Glutamatergic neuron (in vitro differentiated cells): ENCODE data around the gene SIRPA. TPM values are rescaled to one million over a fixed set of nuclear protein-coding genes. Genes with fewer than 3 reads are reported as not detected.

ENCODE experiments used
- DNase-seq: peaks from one replicate; pipeline ENCODE4 v3.0.0; 2022
- H3K27ac Mint-ChIP-seq: one replicate; pipeline ENCODE4 v1.8.0; 2020; ENCODE audit warnings: mild to moderate bottlenecking, mixed read lengths, inconsistent platforms; ENCODE audit not compliant: unreplicated experiment
- H3K27me3 Mint-ChIP-seq: one replicate; pipeline ENCODE4 v1.8.0; 2020; ENCODE audit warnings: mild to moderate bottlenecking, moderate library complexity, mixed read lengths, inconsistent platforms; ENCODE audit not compliant: unreplicated experiment
- H3K36me3 Mint-ChIP-seq: one replicate; pipeline ENCODE4 v1.8.0; 2020; ENCODE audit warnings: mild to moderate bottlenecking, mixed read lengths, inconsistent platforms; ENCODE audit not compliant: unreplicated experiment
- H3K4me1 Mint-ChIP-seq: one replicate; pipeline ENCODE4 v1.8.0; 2020; ENCODE audit warnings: mild to moderate bottlenecking, low read depth, mixed read lengths, inconsistent platforms; ENCODE audit not compliant: unreplicated experiment
- H3K4me3 Mint-ChIP-seq: one replicate; pipeline ENCODE4 v1.8.0; 2020; ENCODE audit warnings: mild to moderate bottlenecking, mixed read lengths, inconsistent platforms; ENCODE audit not compliant: unreplicated experiment
- H3K9me3 Mint-ChIP-seq: one replicate; pipeline ENCODE4 v1.8.0; 2020; ENCODE audit warnings: mild to moderate bottlenecking, moderate library complexity, mixed read lengths, inconsistent platforms; ENCODE audit not compliant: unreplicated experiment
- CTCF ChIP-seq: fragments of 200-600 bp; sonication (generic); IDR thresholded peaks from one replicate; pipeline ENCODE4 v1.5.0; 2021; ENCODE audit not compliant: partially characterized antibody, unreplicated experiment
- total RNA-seq: library from RNA; stranded (reverse); fragmentation: NEBNext Ultra II Directional; extraction: Animal tissue kit (Norgen Biotek cat#: 25700); gene quantifications from one replicate; pipeline ENCODE4 v1.2.1, GENCODE V29; 2021; ENCODE audit not compliant: unreplicated experiment

Gene SIRPA
- total RNA-seq, 1 donor from 2014 or later, result 0.34 TPM

- no peak for DNase-seq
- no peak for TF ChIP-seq CTCF
- H3K27me3 Mint-ChIP-seq, result peaks cover 2% of the 10 kb centered on the region
- H3K4me1 Mint-ChIP-seq, result peaks cover 9% of the 10 kb centered on the region
- no peak overlapping the region for H3K4me3 Mint-ChIP-seq
- peaks cover 2% of the 10 kb centered on the region for H3K9me3 Mint-ChIP-seq
- H3K36me3 Mint-ChIP-seq, result no peaks in the 10 kb centered on the region
- no peak overlapping the region for H3K27ac Mint-ChIP-seq
Observed at GRCh38 chr20:1855690-1856089, 39.5 kb upstream of the SIRPA start.

GRCh38 chr20:1856424-1856823 lies 38.8 kb upstream of the SIRPA start:
- no peak for TF ChIP-seq CTCF
- Mint-ChIP-seq H3K27me3 (peaks cover 2% of the 10 kb centered on the region), H3K4me1 (peaks cover 10% of the 10 kb centered on the region), H3K9me3 (peaks cover 2% of the 10 kb centered on the region), H3K27ac (no peak overlapping the region), H3K4me3 (no peak overlapping the region), H3K36me3 (no peaks in the 10 kb centered on the region)
- DNase-seq, result no peak

- no peak overlapping the region for H3K27ac Mint-ChIP-seq
- peaks cover 13% of the 10 kb centered on the region for H3K4me1 Mint-ChIP-seq
- no peaks in the 10 kb centered on the region for H3K36me3 Mint-ChIP-seq
- TF ChIP-seq CTCF, result no peak
- DNase-seq, result no peak
- no peak overlapping the region for H3K4me3 Mint-ChIP-seq
- peaks cover under 1% of the 10 kb centered on the region for H3K9me3 Mint-ChIP-seq
- H3K27me3 Mint-ChIP-seq, result no peaks in the 10 kb centered on the region
Observed at GRCh38 chr20:1857466-1857865, 37.7 kb upstream of the SIRPA start.

DNA sequence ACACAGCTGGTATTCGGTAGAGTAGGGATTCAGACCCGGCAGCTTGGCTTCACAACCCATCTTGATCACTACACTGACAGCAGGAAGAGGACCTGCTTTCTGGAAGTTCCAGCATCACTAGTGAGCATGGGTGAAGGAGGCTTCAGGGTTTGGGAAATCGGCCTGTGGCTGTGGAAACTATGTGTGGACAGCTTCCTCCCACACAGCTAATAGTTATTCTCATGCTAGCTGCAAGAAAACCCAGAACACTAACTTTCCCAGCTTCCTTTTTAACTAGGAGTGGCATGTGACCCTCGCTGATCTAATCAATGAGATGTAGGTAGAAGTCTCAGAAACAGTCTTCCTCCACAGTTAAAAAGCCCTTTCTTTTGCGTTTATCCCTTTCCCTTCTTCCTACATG lies 36.3 kb upstream of the SIRPA start:
- Mint-ChIP-seq H3K27me3 (no peaks in the 10 kb centered on the region), H3K27ac (no peak overlapping the region), H3K4me3 (no peak overlapping the region), H3K9me3 (peaks cover 3% of the 10 kb centered on the region), H3K4me1 (peaks cover 13% of the 10 kb centered on the region), H3K36me3 (no peaks in the 10 kb centered on the region)
- DNase-seq, result no peak
- TF ChIP-seq CTCF, result no peak

- no peak for TF ChIP-seq CTCF
- no peak overlapping the region for H3K27ac Mint-ChIP-seq
- no peak for DNase-seq
- H3K9me3 Mint-ChIP-seq, result peaks cover 3% of the 10 kb centered on the region
- H3K4me3 Mint-ChIP-seq, result no peak overlapping the region
- no peaks in the 10 kb centered on the region for H3K27me3 Mint-ChIP-seq
- H3K4me1 Mint-ChIP-seq, result peaks cover 13% of the 10 kb centered on the region
- no peaks in the 10 kb centered on the region for H3K36me3 Mint-ChIP-seq
Observed at GRCh38 chr20:1860446-1860845, 34.8 kb upstream of the SIRPA start.
